Heart left ventricle (tissue), 13 donors: ENCODE measurements around the gene MESP2.
A peak's percentile ranks its signal among the peaks of the same experiment; 100 is the strongest.

Experiments used
- CTCF ChIP-seq, 12 donors: fragments of 200-600 bp; sonication (generic) in 4 of 12; IDR thresholded peaks; one replicate each; pipeline versions ENCODE4 v1.5.0 to v1.8.0; 2018 to 2022; ENCODE audit warnings: antibody characterized with exemption in 12 of 12, mild to moderate bottlenecking in 5 of 12
- POLR2A ChIP-seq, 2 donors: fragments of 450-650 bp; IDR thresholded peaks; one replicate each; pipeline ENCODE4 v1.6.1; 2017; ENCODE audit warnings: antibody characterized with exemption in 2 of 2, mild to moderate bottlenecking in 2 of 2, moderate library complexity in 2 of 2
- donor health status: ischemic (EF 13 %, LVEDD 7.1; RV severe dilation, severe dysfunction).
- donor health status: DM: no; HTN: yes; CAD: no.
- donor health status: DM: no; HTN: no; CAD: no.
- donor health status: ischemic (EF 25% LVEDD 6.9; RV normal size, moderate dysfunction).
- donor health status: ischemic (EF 25% LVEDD 5.7; RV mildly dilated, moderate dysfunction).
- donor health status: ischemic (EF 35%, LVEDD 5.7; RV mildly dilated, moderate dysfunction).
- donor health status: nonischemic (EF 11% LVEDD 7.7; RV severe dilation, severe dysfunction).
- donor health status: DM: yes; HTN: yes; CAD: no.
- donor health status: PGD.
- donor health status: ischemic (EF 29% LVEDD 5.4; RV normal size, mild dysfunction).
- donor health status: nonischemic (EF 23%, LVEDD 6.1; RV moderate dilation, normal function).

GRCh38 chr15:89776274-89777072 is at the start of gene MESP2:
- peak; percentile 14 to 72 (median 50) for TF ChIP-seq CTCF (IDR thresholded peaks at IDR 0.05)
- TF ChIP-seq POLR2A (IDR thresholded peaks at IDR 0.05), result no peak
